Measurements from ENCODE around the gene METTL8.
"Not testable (repeated sequence)": the region's sequence is repeated elsewhere in the genome, so short reads cannot be mapped to it uniquely, and the experiment has no call there.

Gene METTL8

DNA sequence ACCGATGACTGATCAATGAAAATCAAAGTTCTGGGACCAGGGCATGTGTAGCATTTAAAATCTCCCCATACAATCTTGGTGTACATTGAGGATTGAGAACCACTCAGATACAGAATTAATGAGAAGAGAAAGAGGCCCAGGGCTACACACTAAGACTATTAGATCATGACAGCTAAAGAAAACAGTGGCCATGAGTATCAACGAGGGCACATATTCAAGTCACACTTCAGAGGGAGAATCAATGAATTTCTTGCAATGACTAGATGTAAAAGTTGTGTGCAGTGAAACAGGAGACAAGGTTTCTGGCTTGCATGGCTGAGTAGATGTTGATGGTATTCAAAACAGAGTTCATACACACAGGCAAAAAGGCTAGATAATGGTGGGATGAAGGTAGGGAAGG, 29.1 kb downstream of the METTL8 start:
- no peak for DNase-seq
- intact Hi-C loops (cut with DNase I), result no loop called here

GRCh38 chr2:171404261-171404660, 29.5 kb downstream of the METTL8 start:
- DNase-seq, result no peak

DNA sequence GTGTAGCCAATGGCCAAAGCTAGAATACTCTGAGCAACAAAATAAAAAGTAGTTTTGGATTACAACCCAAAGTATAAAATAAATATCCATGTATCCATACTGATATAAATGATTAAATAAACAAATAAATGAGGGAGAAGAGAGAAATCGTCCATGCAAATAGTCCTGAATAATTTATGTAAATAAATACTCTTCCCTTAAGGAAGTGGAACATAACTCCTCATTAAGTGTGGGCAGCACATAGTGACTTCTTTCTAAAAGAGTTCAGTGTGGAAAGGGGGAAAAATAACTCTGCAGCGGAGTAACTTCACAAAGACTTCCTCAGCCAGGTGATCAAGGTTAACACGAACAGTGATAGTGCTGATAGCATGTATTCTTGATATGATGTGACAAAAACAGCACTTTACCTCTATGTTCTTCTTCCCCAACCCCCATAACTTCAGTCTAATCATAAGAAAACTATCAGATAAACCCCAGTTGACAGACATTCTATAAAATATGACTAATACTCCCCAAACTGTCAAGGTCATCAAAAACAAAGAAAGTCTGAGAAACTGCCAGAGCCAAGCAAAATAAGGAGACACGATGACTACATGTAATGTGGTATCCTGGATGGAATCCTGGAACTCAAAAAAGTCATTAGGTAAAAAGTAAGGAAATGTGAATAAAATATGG, 30.7 kb downstream of the METTL8 start:
- DNase-seq, result no peak
- intact Hi-C loops (cut with DNase I), result no loop called here

More at GRCh38 chr2:171404261-171404660, 29.5 kb downstream of the METTL8 start:
- intact Hi-C loops (cut with DNase I), result no loop called here

- intact Hi-C loops (cut with DNase I), result no loop called here
These were observed 31.8 kb downstream of the METTL8 start for GRCh38 chr2:171401947-171402346.

GRCh38 chr2:171400395-171400794, 33.4 kb downstream of the METTL8 start:
- intact Hi-C loops (cut with DNase I), result no loop called here
- DNase-seq, result no peak

More at GRCh38 chr2:171401947-171402346, 31.8 kb downstream of the METTL8 start:
- DNase-seq, result no peak

DNA sequence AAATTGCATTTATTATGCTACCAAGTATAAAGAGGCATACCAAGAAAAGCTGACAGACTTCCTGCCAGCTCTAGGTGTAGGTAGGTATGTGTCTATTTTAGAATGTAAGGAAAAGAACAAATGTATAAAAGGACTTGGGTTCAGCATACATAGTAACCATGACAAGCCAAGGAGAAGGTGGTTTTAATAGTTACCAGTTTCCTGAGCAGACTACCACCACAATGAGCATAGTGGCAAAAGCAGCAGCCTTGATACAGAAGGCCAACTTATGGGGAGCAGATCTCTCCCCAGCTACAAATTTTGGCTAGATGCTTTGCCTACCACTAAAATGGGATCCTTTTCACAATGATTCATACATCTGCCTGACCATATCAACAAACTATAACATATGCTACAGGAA, 34.5 kb downstream of the METTL8 start:
- DNase-seq, result no peak
- intact Hi-C loops (cut with DNase I), result no loop called here

- no peak for DNase-seq
- intact Hi-C loops (cut with DNase I), result no loop called here
These were observed 39.5 kb downstream of the METTL8 start for GRCh38 chr2:171394164-171394740.

DNA sequence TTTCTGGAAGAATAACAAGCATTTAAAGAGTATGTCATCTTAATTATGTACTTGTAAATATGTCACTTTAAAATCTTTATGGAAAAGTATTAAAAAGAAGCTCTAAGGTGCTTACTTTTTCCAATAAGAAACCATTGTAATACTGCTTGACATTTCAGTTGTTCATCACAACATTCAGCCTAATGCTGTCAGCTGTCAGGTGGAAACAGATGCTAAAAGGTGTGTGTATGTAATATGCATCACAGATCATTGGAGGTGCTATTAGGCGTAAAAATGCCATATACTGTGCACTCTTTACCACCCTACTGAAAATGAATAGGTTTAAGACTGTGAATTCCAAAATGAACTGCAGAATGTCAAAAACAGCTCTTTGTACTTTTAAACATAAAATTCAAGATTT, 40.3 kb downstream of the METTL8 start:
- intact Hi-C loops (cut with DNase I), result no loop called here
- DNase-seq, result no peak

DNA sequence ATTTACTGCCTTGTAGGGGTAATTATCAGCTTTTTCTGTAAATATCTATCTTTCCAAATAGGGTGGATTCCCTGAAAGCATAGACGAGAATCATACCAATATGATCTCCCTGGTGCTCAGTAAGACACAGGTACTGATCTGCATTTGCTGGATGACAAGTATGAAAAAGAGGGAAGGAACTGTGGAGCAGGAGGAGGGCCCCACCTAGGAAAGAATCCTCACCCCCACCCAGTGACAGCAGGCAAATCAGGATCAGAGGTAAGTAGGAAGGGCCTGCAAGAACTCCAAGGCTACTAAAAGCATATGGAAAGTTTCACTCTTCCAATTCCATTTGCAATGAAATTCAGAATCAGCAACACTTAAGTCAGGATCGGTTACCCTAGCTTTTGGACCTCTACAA, 42.3 kb downstream of the METTL8 start:
- no peak for DNase-seq
- intact Hi-C loops (cut with DNase I), result no loop called here

- no peak for DNase-seq
- intact Hi-C loops (cut with DNase I), result no loop called here
These were observed 42.8 kb downstream of the METTL8 start for GRCh38 chr2:171390941-171391516.

DNA sequence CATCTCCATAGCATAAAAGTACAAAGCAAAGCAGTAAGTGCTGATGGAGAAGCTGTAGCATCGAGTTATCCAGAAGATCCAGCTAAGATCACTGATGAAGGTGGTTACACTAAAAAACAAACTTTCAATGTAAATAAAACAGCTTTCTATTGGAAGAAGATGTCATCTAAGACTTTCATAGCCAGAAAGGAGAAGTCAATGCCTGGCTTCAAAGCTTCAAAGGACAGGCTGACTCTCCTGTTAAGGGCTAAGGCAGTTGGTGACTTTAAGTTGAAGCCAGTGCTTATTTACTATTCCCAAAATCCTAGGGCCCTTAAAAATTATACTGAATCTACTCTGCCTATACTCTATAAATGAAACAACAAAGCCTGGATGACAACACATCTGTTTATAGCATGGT, 44.0 kb downstream of the METTL8 start:
- intact Hi-C loops (cut with DNase I), result no loop called here
- DNase-seq, result no peak

- DNase-seq, result no peak
- intact Hi-C loops (cut with DNase I), result no loop called here
These were observed 44.5 kb downstream of the METTL8 start for GRCh38 chr2:171389325-171389724.

DNA sequence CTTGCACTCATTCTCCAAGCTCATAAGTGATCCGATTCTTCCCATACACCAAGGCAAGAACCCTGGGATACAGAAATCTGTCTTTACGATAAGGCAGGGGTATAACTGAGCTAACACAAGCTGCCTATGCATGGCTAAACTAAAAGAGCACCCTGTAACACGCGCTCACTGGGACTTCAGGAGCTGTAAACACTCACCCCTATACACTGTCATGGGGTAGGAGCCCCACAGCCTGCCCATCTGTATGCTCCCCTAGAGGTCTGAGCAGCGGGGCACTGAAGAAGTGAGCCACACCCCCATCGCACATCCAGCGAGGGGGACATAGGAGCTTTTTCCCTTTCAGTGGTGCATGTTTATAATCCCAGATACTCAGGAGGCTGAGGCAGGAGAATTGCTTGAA, 46.7 kb downstream of the METTL8 start:
- no peak for DNase-seq
- intact Hi-C loops (cut with DNase I), result no loop called here

DNA sequence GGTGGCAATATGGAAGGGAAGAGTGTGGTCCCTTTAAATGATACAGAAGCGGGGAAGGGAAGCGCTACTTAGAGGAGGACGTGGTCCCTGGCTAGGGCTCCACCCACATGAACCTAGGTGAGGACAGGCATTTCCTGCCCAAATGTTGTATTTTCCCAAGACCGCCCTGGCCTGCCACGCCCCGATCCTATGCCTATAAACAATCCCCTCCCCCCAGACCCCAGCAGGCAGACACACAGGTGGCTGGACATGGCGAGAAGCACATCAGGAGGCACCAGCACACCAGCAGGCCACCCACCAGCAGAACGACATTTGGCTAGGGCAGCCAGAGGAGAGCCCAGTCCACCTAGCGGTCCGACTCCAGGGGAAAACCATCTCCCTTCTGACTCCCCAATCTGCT, 47.2 kb downstream of the METTL8 start:
- no peak for DNase-seq
- intact Hi-C loops (cut with DNase I), result no loop called here

DNA sequence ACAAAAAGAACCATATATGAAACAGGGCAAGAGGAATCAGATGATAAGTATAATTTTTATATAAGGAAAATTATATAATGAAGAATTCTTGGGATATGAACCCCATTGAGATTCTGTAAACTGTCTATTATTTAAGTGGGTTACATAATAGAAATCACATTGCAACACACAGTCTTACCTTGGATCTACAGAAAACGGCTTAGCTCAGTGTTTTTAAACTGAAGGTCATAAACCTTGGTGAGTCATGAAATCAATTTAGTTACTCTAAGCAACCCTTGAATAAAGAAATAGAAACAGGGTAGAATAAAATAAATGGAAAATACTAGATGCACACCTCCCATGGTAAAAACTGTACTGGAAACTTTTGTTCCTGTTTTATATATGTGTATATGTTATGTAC, 50.7 kb downstream of the METTL8 start:
- intact Hi-C loops (cut with DNase I), result no loop called here
- DNase-seq, result no peak

DNA sequence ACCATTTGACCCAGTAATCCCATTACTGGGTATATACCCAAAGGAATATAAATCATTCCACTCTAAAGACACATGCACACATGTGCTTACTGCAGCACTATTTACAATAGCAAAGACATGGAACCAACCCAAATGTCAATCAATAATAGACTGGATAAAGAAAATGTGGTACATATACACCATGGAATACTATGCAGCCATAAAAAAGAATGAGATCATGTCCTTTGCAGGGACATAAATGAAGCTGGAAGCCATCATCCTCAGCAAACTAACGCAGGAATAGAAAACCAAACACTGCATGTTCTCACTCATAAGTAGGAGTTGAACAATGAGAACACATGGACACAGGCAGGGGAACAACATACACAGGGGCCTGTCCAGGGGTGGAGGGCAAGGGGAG, 51.6 kb downstream of the METTL8 start:
- DNase-seq; intact Hi-C loops (cut with DNase I): not testable (repeated sequence)

- DNase-seq; intact Hi-C loops (cut with DNase I): not testable (repeated sequence)
These were observed 55.9 kb downstream of the METTL8 start for GRCh38 chr2:171377852-171378251.

DNA sequence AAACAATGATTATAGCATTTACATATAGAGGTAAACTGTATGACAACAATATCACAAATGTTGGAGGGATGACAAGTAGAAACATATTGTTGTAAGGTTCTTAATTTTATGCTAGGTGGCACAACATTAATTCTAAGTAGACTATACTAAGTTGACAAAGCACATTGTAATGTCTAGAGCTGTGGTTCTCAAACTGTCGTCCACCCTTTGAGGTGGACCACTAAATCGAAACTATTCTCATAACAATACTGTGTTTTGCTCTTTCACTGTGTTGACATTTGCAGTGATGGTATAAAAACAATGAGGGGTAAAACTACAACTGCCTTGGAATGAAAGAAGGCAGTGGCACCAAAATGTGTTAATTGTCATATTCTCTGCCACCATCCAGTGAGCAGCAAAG, 66.1 kb downstream of the METTL8 start:
- no peak for DNase-seq
- intact Hi-C loops (cut with DNase I), result no loop called here

DNA sequence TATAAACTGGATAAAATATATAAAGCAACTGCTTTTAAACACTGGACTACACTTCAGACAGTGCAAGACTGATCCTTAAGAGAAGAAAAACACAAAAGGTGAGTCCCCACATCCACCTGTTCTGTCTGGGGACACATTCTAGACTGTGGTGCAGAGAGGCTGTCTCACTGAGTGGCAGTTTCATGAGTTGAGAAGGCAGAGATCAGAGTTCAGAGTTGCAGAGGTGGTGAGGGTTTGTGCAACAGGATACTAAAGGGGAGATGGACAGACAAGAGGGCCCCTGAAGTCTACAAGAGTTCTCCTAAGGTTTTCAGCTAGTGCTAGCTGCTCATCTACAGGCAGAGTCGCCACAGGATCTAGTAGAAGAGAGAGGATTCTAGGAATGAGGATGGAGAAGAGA, 68.0 kb downstream of the METTL8 start:
- intact Hi-C loops (cut with DNase I), result no loop called here
- no peak for DNase-seq

DNA sequence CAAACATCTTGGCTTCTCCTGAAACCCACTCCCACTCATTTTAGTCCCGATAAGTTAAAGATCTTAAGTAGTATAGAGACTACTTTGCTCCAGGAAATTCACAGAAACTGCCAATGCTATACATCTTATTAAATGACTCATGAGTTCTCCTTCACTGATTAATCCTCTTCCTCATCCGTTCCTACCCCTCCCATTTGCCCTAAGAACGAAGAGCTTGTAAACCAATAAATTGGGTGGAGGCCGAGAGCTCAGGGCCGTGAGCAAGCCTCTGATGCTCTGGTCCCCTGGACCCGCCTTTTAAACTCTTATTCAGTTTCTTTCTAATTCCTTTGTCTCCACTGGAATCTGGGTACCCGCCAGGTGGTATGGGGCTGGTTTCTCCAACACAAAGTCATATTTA, 68.6 kb downstream of the METTL8 start:
- no peak for DNase-seq
- intact Hi-C loops (cut with DNase I), result no loop called here

GRCh38 chr2:171362396-171362795, 71.4 kb downstream of the METTL8 start:
- intact Hi-C loops (cut with DNase I), result no loop called here
- no peak for DNase-seq

DNA sequence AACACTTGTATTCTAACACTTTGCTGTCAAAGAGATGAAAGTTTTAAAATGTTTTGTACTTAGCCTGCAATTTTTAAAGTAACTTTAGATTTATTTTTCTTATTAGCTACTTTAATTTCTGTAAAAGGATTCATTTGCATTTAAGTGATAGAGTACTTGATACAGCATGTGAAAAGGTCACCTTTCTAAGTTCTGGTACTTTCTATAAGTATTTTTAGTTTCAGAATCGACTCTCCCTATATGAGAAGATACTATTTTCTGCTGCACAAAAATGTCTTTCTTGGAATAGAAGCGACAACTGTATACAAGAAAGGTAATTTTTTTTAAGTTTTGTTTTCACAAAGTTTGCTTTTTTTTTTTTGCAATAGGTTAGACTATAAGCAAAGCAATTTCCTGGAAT, 72.9 kb downstream of the METTL8 start:
- intact Hi-C loops (cut with DNase I), result no loop called here
- no peak for DNase-seq

All from posterior cingulate gyrus (tissue), 11 donors.